AG20443 (cell line): Measurements from ENCODE around the gene OLIG2.

Source experiments
- DNase-seq: peaks from one replicate; pipeline ENCODE4 v3.0.0; 2012; ENCODE audit warnings: low spot score, mixed read lengths

OLIG2 gene

GRCh38 chr21:33064623-33065390, 39.1 kb downstream of the OLIG2 start:
- DNase-seq: no peak

DNA sequence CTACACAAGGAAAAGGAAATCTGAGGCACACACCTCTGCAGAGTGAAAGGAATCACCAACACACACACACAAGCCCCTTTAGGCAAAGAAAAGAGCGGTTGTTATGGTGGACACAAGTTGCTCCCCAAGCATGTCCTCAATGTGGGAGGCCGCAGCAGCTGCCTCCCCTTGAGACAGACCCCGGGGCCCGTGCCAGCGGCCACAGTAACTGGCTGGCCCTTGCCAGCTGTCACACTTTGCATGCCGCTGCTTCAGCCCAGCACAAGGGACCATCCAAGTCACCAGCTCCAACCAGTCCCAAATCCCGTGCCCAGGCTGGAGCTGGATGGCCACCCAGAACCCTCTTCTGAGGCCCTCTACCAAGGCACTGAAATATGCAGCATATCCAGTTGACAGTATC, 41.3 kb downstream of the OLIG2 start:
- DNase-seq: no peak

DNA sequence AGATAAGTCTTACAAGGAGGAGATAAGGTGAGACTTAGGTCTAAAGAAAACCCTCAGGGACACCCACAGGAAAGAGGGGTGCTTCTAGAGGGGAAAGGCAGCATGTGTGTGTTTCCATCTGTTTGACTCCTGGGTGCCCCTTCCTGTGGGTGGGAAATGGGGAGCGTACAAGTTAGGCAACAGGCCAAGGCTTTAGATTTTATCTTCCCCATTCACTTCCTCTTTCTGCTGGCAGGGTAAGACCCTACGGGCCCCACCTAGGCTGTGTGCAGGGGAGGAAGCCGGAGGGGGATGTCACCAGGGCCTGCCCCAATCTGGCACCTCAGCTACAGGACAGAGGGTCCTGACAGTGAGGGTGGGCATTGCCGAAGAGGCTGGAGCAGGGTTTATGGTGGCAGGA, 41.7 kb downstream of the OLIG2 start:
- DNase-seq: no peak

DNA sequence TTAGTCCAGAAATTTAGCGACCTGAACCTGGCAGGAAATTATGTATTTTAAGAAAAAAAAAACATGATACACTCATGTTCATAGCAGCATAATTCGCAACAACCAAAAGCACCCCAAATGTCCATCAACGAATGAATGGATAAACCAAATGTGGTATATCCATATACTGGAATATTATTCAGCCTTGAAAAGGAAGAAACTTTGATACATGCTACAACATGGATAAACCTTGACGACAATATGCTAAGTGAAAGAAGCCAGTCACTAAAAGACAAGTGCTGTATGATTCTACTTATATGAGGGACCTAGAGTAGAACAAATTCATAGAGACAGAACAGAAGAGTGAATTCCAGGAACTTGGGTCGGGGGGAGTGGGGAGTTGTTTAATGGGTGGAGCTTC, 43.5 kb downstream of the OLIG2 start:
- no peak for DNase-seq

DNA sequence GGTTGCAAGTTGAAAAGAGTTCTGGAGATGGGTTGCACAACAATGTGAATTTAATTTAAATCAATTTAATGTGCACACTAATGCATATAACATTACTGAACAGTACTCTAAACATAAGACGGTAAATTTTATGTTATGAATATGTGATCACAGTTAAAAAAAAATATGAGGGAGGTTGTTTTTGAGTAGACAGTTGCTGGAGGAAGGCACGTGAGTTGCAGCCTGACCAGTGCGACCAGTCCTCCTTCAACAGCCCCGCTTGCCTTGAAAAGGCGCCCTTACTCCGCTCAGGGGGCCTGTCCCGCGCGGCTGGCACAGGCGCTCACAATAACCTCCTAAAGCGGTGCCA, 43.9 kb downstream of the OLIG2 start:
- no peak for DNase-seq

- peak; percentile 47 for DNase-seq
These were observed 44.4 kb downstream of the OLIG2 start, which contains the start of gene OLIG1 for GRCh38 chr21:33069994-33070743. TSS of gene OLIG1 (plus strand) at chr21:33070141. CDS start at chr21:33070247, 106 bp downstream.

GRCh38 chr21:33070744-33070997, 44.9 kb downstream of the OLIG2 start:
- DNase-seq: no peak

DNA sequence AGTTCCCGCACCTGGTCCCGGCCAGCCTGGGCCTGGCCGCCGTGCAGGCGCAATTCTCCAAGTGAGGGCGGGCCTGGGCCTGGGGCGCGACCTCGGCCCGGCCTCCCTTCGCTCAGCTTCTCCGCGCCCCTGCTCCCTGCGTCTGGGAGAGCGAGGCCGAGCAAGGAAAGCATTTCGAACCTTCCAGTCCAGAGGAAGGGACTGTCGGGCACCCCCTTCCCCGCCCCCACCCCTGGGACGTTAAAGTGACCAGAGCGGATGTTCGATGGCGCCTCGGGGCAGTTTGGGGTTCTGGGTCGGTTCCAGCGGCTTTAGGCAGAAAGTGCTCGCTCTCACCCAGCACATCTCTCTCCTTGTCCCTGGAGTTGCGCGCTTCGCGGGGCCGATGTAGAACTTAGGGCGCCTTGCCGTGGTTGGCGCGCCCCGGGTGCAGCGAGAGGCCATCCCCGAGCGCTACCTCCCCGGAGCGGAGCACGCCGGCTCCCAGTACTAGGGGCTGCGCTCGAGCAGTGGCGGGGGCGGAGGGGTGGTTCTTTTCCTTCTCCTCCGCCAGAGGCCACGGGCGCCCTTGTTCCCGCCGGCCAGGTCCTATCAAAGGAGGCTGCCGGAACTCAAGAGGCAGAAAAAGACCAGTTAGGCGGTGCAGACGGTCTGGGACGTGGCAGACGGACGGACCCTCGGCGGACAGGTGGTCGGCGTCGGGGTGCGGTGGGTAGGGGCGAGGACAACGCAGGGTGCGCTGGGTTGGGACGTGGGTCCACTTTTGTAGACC, 45.4 kb downstream of the OLIG2 start:
- no peak for DNase-seq

DNA sequence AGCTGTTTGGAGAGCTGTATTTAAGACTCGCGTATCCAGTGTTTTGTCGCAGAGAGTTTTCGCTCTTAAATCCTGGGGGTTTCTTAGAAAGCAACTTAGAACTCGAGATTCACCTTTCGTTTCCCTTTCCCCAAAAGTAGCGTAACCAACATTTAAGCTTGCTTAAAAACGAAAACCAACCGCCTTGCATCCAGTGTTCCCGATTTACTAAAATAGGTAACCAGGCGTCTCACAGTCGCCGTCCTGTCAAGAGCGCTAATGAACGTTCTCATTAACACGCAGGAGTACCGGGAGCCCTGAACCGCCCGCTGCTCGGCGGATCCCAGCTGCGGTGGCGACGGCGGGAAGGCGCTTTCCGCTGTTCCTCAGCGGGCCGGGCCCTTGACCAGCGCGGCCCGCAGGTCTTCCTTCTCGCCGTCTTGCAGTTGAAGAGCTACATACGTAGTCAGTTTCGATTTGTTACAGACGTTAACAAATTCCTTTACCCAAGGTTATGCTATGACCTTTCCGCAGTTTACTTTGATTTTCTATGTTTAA, 46.1 kb downstream of the OLIG2 start:
- DNase-seq: peak; percentile 33

DNA sequence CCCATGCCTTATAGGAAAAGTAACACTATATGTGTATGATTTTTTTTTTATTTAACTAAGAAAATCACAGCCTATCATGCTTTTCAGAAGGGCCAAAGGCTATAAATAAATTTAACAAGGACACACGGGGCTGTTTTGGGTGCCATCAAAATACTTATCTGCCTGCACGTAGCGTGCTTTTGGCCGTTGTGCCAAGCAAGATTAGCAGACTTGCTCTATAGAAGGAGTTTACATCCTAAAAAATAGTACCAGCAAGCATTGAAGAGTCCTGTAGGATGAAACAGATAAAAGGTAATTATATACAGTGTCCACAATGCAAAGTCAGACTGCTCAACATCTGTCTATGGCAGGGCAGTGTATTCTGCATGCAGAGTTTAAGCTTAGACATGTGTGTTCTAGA, 47.9 kb downstream of the OLIG2 start:
- DNase-seq: no peak

DNA sequence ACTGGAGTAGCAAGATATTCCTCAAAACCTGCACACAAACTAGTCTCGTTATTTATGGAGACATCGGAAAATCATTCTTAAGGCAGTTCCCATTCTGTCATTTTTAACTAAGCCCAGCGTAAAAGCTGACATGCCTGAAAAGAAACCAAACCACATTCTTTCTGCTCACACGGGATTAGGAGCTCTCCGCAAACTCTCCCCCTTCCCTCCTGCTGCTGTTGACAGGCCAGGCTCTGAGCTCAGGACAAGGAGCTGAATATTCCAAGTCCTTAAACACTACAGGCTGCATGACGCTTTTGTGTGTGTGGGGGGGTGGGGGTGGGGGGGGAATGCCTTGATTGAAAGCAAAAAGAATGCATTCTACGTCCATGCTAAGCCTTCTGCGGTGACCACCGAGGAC, 49.4 kb downstream of the OLIG2 start:
- DNase-seq: no peak

GRCh38 chr21:33075596-33076195, 50.0 kb downstream of the OLIG2 start:
- DNase-seq: no peak

GRCh38 chr21:33076600-33077329, 51.0 kb downstream of the OLIG2 start:
- no peak for DNase-seq
